IMR-90 (cell line): ENCODE data around the gene DAZL. TPM values are rescaled to one million over a fixed set of nuclear protein-coding genes. Genes with fewer than 3 reads are reported as not detected.

Source experiments
- ATAC-seq: fragments of 200-7000 bp; cut with Tn5 transposase; 2 replicates; pipeline ENCODE4 v1.9.1; 2020; ENCODE audit warnings: low read depth, mild to moderate bottlenecking, moderate library complexity
- BruUV-seq: library from RNA; stranded (reverse); fragments of 400-500 nt; replicated peaks from 2 replicates; lab custom pipeline; 2021; lab: Mats Ljungman, UMichigan
- CTCF ChIA-PET: fragments of 300-600 bp; formaldehyde crosslinking; extraction: SDS; loops from one replicate; lab custom pipeline; 2021; ENCODE audit warnings: antibody characterized with exemption; lab: Yijun Ruan, JAX
- POLR2A ChIA-PET: fragments of 300-600 bp; sonication (Branson Sonifier 250); formaldehyde crosslinking; loops from one replicate; lab custom pipeline; 2022; ENCODE audit warnings: antibody characterized with exemption; ENCODE audit not compliant: unreplicated experiment; lab: Charles Lee
- DNase-seq: peaks from one replicate; pipeline ENCODE4 v3.0.0; 2013
- H2AFZ ChIP-seq: replicated peaks from 2 replicates; pipeline ENCODE3; 2013; ENCODE audit warnings: low read length, mild to moderate bottlenecking; ENCODE audit not compliant: poor library complexity
- H2AK5ac ChIP-seq: 2 replicates; pipeline ENCODE4 v1.6.1; 2013; ENCODE audit warnings: low read depth, low read length, inconsistent platforms
- H2AK9ac ChIP-seq: replicated peaks from 2 replicates; pipeline ENCODE3; 2013; ENCODE audit warnings: mild to moderate bottlenecking, low read depth, low read length, moderate library complexity; ENCODE audit not compliant: poor library complexity
- H2BK120ac ChIP-seq: 2 replicates; pipeline ENCODE4 v1.6.1; 2013; ENCODE audit warnings: low read depth, low read length, inconsistent platforms
- H2BK15ac ChIP-seq: 3 replicates; pipeline ENCODE4 v1.6.1; 2013; ENCODE audit warnings: low read depth, low read length, inconsistent platforms
- H2BK20ac ChIP-seq: 2 replicates; pipeline ENCODE4 v1.6.1; 2013; ENCODE audit warnings: low read depth, mild to moderate bottlenecking, inconsistent platforms, low read length, moderate library complexity
- H2BK5ac ChIP-seq: 2 replicates; pipeline ENCODE4 v1.6.1; 2013; ENCODE audit warnings: mild to moderate bottlenecking, low read depth, low read length, inconsistent platforms; ENCODE audit not compliant: poor library complexity, severe bottlenecking
- H3K14ac ChIP-seq: replicated peaks from 2 replicates; pipeline ENCODE4 v1.6.1; 2013; ENCODE audit warnings: low read depth, low read length, inconsistent platforms
- H3K18ac ChIP-seq: 2 replicates; pipeline ENCODE4 v1.6.1; 2013; ENCODE audit warnings: low read depth, low read length, control low read depth
- H3K23ac ChIP-seq: 2 replicates; pipeline ENCODE4 v1.6.1; 2013; ENCODE audit warnings: low read depth, low read length, inconsistent platforms
- H3K27ac ChIP-seq: 2 replicates; pipeline ENCODE4 v1.5.1; 2013; ENCODE audit warnings: mild to moderate bottlenecking, control low read depth, low read length; ENCODE audit not compliant: insufficient read depth
- H3K27me3 ChIP-seq: 2 replicates; pipeline ENCODE4 v1.6.1; 2013; ENCODE audit warnings: low read length; ENCODE audit not compliant: control insufficient read depth, insufficient read depth
- H3K36me3 ChIP-seq: 2 replicates; pipeline ENCODE4 v1.6.1; 2013; ENCODE audit warnings: low read length, mixed read lengths; ENCODE audit not compliant: control insufficient read depth, insufficient read depth
- H3K4ac ChIP-seq: 2 replicates; pipeline ENCODE4 v1.6.1; 2013; ENCODE audit warnings: low read depth, low read length, inconsistent platforms
- H3K4me1 ChIP-seq: 2 replicates; pipeline ENCODE4 v1.6.1; 2013; ENCODE audit warnings: low read length, mixed read lengths; ENCODE audit not compliant: control insufficient read depth, insufficient read depth
- H3K4me2 ChIP-seq: 2 replicates; pipeline ENCODE4 v1.6.1; 2013; ENCODE audit warnings: low read depth, mild to moderate bottlenecking, control low read depth, low read length, moderate library complexity
- H3K4me3 ChIP-seq: 2 replicates; pipeline ENCODE4 v1.5.1; 2013; ENCODE audit warnings: low read depth, mild to moderate bottlenecking, control low read depth, low read length, moderate library complexity; ENCODE audit not compliant: insufficient read depth
- H3K56ac ChIP-seq: 2 replicates; pipeline ENCODE4 v1.6.1; 2013; ENCODE audit warnings: low read length, inconsistent platforms; ENCODE audit not compliant: insufficient read depth; ENCODE audit errors: extremely low read depth
- H3K79me1 ChIP-seq, 2 experiments: 2 replicates each; pipeline ENCODE4 v1.6.1; 2013; ENCODE audit warnings: low read length in 2 of 2, inconsistent platforms in 1 of 2, low read depth in 1 of 2
- H3K9ac ChIP-seq: 2 replicates; pipeline ENCODE4 v1.6.1; 2013; ENCODE audit warnings: low read depth, low read length, control low read depth
- H3K9me1 ChIP-seq: 2 replicates; pipeline ENCODE4 v1.6.1; 2013; ENCODE audit warnings: low read length, inconsistent platforms; ENCODE audit not compliant: insufficient read depth
- H3K9me3 ChIP-seq: 2 replicates; pipeline ENCODE4 v1.6.1; 2013; ENCODE audit warnings: low read length; ENCODE audit not compliant: control insufficient read depth, insufficient read depth
- H4K20me1 ChIP-seq: 2 replicates; pipeline ENCODE4 v1.6.1; 2013; ENCODE audit warnings: low read length, inconsistent platforms; ENCODE audit not compliant: insufficient read depth
- H4K5ac ChIP-seq: 2 replicates; pipeline ENCODE4 v1.6.1; 2013; ENCODE audit warnings: mild to moderate bottlenecking, low read depth, low read length, control low read depth
- H4K8ac ChIP-seq, 2 experiments: 2 replicates each; pipeline ENCODE4 v1.6.1; 2013; ENCODE audit warnings: low read depth in 2 of 2, low read length in 2 of 2, control low read depth in 1 of 2, inconsistent platforms in 1 of 2
- H4K91ac ChIP-seq: 2 replicates; pipeline ENCODE4 v1.6.1; 2013; ENCODE audit warnings: low read depth, low read length, inconsistent platforms; ENCODE audit not compliant: insufficient read depth
- CEBPB ChIP-seq: IDR thresholded peaks from 2 replicates; pipeline ENCODE4 v1.6.1; 2012; ENCODE audit warnings: low read depth, low read length, improper control_type of control experiment
- CHD1 ChIP-seq: IDR thresholded peaks from 2 replicates; pipeline ENCODE4 v1.6.1; 2012; ENCODE audit warnings: low read depth, low read length, improper control_type of control experiment
- ELK1 ChIP-seq: fragments of 150-350 bp; IDR thresholded peaks from 2 replicates; pipeline ENCODE4 v1.6.1; 2016; ENCODE audit warnings: low read depth, mild to moderate bottlenecking, low read length, moderate library complexity, borderline replicate concordance
- MAZ ChIP-seq: IDR thresholded peaks from 2 replicates; pipeline ENCODE4 v1.6.1; 2012; ENCODE audit warnings: low read depth, mild to moderate bottlenecking, low read length, improper control_type of control experiment, moderate library complexity, borderline replicate concordance
- NFE2L2 ChIP-seq: fragments of 150-350 bp; IDR thresholded peaks from 2 replicates; pipeline ENCODE4 v1.6.1; 2016; ENCODE audit warnings: low read depth, mild to moderate bottlenecking, low read length
- USF2 ChIP-seq: fragments of 150-350 bp; IDR thresholded peaks from 2 replicates; pipeline ENCODE4 v1.6.1; 2017; ENCODE audit warnings: mild to moderate bottlenecking, antibody characterized with exemption, low read length, low read depth
- WGBS, 2 experiments: methylation state at CpG; one replicate each; pipeline versions ENCODE4 v1.1.5 to v1.1.7; 2013; ENCODE audit warnings: missing lambda C conversion rate in 2 of 2; ENCODE audit not compliant: insufficient read length in 1 of 2; ENCODE audit errors: extremely low coverage in 2 of 2; 5-methylcytosine and 5-hydroxymethylcytosine counted together
- dilution Hi-C: fragments of 300-500 bp; cut with HindIII; formaldehyde crosslinking; loops from one replicate; pipeline ENCODE4 v1.14.3; 2018; ENCODE audit warnings: low sequenced_read_pairs; ENCODE audit not compliant: unreplicated experiment
- in situ Hi-C: fragments of 300-500 bp; cut with MboI; formaldehyde crosslinking; loops from 3 replicates; pipeline ENCODE4 v1.14.3; 2019; ENCODE audit warnings: low sequenced_read_pairs, inconsistent platforms, mixed read lengths
- intact Hi-C: fragments of 100-400 bp; cut with micrococcal nuclease; formaldehyde crosslinking; loops from 2 replicates; pipeline ENCODE4 v1.10.0; 2022
- polyA plus RNA-seq, 3 experiments: library from polyadenylated mRNA; depleted of rRNA; stranded (reverse); fragments of >200 nt; gene quantifications; 2 replicates each; pipeline ENCODE4 v1.2.3, GENCODE V29; 2012; ENCODE audit warnings: low replicate concordance in 1 of 3
- total RNA-seq: library from RNA; depleted of rRNA; stranded (reverse); fragments of >200 nt; gene quantifications from 2 replicates; pipeline ENCODE4 v1.2.3, GENCODE V29; 2012

DAZL gene
- total and polyA plus RNA-seq, 2 of the 4 experiments (the other 2 are of a cell fraction), result not detected

- dilution Hi-C loops, result loop anchor here (25.0 kb wide), 1 partner anchor 258 kb away; no protein-coding TSS in a partner anchor
- Histone ChIP-seq H4K8ac (no peak overlapping the region), H3K9me3 (no peaks in the 10 kb centered on the region), H2AK9ac (no peak overlapping the region), H3K27ac (no peak overlapping the region), H2BK5ac (no peak overlapping the region), H2AFZ (no peak overlapping the region), H3K27me3 (peaks cover 27% of the 10 kb centered on the region), H3K9ac (no peak overlapping the region), H3K18ac (no peak overlapping the region), H3K79me1 (no peaks in the 10 kb centered on the region), H2BK15ac (no peak overlapping the region), H4K5ac (no peak overlapping the region), H3K36me3 (no peaks in the 10 kb centered on the region), H3K4me1 (no peaks in the 10 kb centered on the region; the same call in 1 of the 2 replicates), H2BK120ac (no peak overlapping the region), H3K23ac (no peak overlapping the region), H3K4me3 (no peak overlapping the region), H2BK20ac (no peak overlapping the region), H3K4ac (no peak overlapping the region), H4K20me1 (no peaks in the 10 kb centered on the region), H2AK5ac (no peak overlapping the region), H3K4me2 (no peak overlapping the region), H3K56ac (no peak overlapping the region), H4K91ac (no peak overlapping the region), H3K9me1 (no peaks in the 10 kb centered on the region), H3K14ac (no peak overlapping the region)
- in situ Hi-C loops, result loop anchor here (25.0 kb wide), 1 partner anchor 708 kb away; no protein-coding TSS in a partner anchor
- DNase-seq (no peak), ATAC-seq (no peak)
- no peak for TF ChIP-seq ELK1
- TF ChIP-seq CEBPB, result no peak
- no peak for TF ChIP-seq CHD1
- TF ChIP-seq MAZ, result no peak
- TF ChIP-seq USF2, result no peak
- TF ChIP-seq NFE2L2, result no peak
- ChIA-PET POLR2A (interaction anchor here (0.6 kb wide), 1 partner anchor 14 kb away, joined by 3 read pairs; no protein-coding TSS in a partner anchor), CTCF (no interaction called here)
- no TSS peak for BruUV-seq
- 73% methylated on average over 3 of the region's 10 CpGs; no CpG with 5 or more reads in 1 of the 2 experiments for WGBS, 2 experiments
- intact Hi-C loops, result no loop called here
Observed at GRCh38 chr3:16545413-16546185, 59.6 kb downstream of the DAZL start.
